HG02885 (cell line): ENCODE measurements around the gene HK1.

Source experiments
- ATAC-seq: cut with Tn5 transposase; IDR thresholded peaks from one replicate; pipeline ENCODE4 v1.9.1; 2021; ENCODE audit warnings: mild to moderate bottlenecking; ENCODE audit not compliant: unreplicated experiment, poor library complexity

HK1 gene

DNA sequence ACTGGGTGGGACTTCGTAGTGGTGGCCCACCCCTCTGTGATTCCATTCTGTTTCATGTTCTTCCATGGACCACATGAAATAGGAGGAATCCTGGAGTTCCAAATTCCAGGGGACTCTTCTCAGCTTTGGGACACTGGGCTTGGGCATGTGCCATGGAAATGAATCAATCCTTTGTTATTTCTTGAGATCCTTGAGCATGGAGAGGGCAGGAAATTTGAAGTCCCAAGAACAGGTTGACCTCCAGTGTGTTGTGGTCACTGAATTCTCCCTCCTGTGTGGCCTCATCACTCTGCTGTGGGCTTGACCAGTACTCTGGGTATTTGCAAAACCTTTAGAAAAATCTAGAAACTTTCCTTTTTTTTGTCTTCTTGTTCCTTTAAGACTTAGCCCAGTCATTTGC lies 115.7 kb downstream of the HK1 start:
- no peak for ATAC-seq

DNA sequence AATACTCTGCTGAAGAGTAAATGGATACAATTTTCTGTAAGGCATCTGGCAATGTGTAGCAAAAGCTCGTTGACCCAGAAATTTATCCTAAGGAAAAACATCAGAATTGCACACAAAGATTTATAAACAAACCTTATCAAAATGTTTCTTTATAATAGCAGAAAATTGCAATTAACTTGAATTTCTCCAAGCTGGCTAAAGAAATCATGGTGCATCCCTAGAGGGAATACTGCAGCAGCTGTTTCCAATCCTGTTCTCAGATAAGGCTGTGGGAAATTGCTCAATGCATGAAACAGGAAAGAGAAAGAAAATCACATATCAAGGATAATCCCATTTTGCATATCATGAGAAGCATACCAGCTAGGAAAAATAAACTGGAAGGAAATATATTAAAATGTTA lies 119.7 kb downstream of the HK1 start:
- no peak for ATAC-seq

DNA sequence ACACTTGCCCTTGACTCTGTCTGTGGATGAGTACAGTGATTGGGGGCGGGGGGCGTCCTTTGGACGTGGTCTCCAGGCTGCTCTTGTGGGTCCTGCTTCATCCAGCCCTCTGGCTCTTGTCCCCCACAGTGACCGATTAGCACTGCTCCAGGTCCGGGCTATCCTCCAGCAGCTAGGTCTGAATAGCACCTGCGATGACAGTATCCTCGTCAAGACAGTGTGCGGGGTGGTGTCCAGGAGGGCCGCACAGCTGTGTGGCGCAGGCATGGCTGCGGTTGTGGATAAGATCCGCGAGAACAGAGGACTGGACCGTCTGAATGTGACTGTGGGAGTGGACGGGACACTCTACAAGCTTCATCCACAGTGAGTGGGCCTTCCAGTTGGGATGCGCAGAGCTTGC lies 120.2 kb downstream of the HK1 start:
- no peak for ATAC-seq

- no peak for ATAC-seq
These were observed 122.6 kb downstream of the HK1 start for GRCh38 chr10:69400936-69401335.

GRCh38 chr10:69401416-69401815 lies 123.1 kb downstream of the HK1 start:
- ATAC-seq, result no peak

DNA sequence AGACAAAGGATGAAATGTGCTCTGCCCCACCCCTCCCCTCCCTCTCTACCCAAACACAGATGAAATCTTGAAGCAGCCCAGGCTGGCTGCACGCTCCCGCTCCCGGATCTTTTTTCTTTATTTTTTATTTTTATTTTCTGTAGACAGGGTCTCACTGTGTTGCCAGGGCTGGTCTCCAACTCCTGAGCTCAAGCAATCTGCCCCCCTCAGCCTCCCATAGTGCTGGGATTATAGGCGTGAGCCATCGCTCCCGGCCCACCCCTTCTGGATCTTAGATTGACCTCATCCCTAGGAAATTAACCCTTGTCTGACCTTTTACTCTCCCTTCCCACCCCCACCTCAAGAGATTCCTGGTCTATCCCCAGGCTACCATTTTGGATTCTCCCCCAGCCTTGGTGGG lies 124.1 kb downstream of the HK1 start:
- no peak for ATAC-seq

- no peak for ATAC-seq
These were observed 124.8 kb downstream of the HK1 start for GRCh38 chr10:69403066-69403465.

DNA sequence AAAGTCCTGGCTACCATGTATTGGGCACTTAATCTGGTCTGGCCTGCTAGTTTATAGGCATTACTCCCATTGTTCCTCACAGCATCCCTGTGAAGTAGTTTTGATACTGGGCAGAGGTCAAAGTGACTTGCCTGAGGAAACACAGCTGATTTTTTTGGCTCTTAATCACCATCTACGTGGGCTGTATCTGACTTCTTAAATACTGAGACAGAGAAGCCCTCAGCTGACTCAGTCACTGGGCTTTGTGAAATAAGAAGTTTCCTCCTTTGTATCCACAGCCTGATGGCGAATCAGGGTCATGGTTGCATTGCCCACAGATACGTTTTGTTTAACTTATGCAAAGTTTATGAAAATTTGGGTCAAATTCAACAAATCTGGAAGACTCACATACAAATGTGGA lies 125.2 kb downstream of the HK1 start:
- no peak for ATAC-seq

DNA sequence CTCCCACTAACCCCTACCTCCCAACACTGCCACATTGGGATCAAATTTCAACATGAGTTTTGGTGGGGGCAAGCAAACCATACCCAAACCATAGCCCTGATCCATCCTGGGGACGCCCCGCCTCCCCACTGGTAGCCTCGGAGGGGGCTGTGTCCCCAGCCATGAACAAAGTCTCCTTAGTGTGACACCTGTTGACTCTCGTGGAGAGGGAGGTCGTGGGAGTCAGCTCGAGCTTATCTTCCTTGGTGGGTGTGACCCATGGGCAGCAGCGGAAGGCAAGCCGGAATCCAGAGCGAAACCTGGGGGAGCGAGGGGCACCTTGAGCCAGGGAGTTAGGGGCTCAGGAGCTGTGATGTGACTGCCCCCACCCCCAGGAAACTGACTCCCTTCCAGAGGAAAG lies 126.5 kb downstream of the HK1 start:
- no peak for ATAC-seq

DNA sequence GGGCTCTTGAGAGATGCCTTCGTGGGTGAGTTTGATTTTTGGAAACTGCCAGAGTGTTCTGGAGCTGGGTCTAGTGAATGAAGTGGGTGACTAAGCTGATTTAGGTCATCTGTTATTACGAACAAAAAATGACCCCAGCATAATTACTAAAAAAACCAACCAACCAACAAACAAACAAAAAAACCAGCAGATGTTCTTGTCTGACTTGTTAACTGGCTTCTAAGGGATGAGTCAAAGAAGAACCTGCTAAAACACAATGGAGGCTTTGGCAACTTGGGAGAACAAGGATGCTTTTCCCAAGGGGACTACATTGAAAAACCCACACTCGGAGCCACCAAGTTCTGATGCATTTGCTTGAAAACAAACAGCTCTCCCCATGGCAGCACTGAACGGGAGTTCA lies 126.9 kb downstream of the HK1 start:
- no peak for ATAC-seq

DNA sequence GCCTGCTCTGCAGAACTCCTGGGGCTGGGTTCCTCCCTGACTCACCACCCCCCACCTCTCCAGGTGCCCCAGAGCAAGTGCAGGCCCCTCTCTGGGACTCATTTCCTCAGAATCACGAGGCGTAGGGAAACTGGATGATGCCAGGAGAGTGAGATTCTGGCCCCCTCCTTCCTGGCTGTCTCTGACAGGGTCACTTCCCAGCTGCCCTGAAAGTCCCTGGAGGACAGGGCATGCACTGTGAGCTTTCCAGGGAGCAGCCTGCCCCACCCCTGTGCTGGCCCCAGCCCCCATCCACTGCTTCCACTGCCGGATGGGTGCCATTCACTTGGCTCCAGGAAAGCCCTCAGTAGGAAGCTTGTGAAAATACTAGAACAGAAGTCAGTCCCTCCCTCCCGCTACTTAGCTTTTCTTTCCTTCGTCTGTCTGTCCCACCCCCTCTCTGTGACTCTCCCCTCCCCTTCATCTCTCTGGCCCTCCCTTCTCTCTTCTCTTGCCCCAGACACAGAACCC lies 128.1 kb downstream of the HK1 start:
- no peak for ATAC-seq

DNA sequence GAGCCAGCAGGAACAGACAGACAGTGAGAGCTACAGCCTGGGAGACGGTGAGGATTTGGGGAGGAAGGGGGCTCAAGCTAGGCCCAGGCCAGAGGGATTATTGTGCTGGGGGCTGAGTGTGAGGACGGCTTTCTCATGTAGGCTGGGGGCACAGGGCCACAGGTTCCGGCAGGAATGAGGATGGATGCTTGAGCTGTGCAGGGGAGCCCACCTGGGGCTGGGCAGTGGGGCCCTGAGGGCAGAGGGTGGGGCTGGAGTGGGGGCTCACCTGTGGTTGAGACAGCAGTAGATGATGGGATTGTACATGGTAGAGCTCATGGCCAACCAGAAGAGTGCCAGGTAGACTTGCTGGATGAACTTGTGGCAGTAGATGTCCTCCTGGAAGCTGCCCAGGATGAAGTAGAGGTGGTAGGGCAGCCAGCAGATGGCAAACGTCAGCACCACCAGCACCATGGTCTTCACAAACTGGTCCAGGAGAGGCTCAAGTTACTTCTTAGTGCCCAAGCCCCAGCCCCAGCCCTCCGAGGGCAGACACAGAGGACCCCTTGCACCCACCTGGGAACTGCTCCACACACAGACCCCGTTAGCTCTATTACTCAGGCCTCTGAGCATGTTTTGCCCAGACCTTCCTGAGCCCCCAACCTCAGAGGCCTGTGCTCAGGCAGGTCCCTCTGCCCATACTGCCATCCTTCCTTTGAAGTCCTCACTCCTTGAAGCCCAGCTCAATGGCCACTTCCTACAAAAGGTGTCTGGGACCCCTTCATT lies 128.7 kb downstream of the HK1 start:
- ATAC-seq, result no peak

DNA sequence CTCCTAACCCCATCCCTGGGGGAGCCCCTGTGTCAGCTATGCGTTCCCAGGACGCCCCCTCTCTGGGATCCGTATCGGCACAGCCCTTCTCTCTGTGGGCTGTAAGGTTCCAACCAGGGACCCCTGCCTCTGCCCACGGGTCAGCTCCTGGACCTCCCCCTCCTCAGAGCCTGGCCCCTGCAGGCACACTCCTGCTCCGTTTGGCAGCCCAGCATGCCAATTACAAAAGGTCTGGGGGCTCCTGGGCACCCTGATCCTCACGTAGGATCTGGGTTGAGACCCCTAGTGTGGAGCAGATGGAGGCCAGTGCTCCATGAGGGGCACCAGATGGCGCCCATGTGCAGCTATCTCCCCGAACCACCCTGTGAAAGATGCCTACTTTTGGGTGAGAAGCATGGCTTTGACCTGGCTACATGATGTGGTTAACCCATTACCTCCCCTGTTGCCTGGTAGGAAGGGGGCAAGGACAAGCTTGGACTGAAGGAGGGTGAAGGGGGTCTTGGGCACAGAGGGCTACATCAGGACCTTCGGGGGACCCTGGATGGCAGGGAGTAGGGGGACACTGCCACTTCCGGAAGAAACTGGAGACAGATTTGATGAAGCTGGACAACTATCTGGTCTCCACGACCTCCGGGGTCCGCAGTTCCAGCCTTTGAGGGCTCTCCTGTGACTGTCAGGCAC lies 129.5 kb downstream of the HK1 start:
- no peak for ATAC-seq

GRCh38 chr10:69408318-69409175 lies 130.3 kb downstream of the HK1 start:
- peak; percentile 84 for ATAC-seq

- ATAC-seq, result no peak
These were observed 130.8 kb downstream of the HK1 start for GRCh38 chr10:69409176-69409495.

- ATAC-seq, result no peak
These were observed 131.7 kb downstream of the HK1 start for GRCh38 chr10:69409968-69410367.

- ATAC-seq, result no peak
These were observed 132.2 kb downstream of the HK1 start for GRCh38 chr10:69410487-69410886.

GRCh38 chr10:69411476-69411875 lies 133.2 kb downstream of the HK1 start:
- no peak for ATAC-seq

DNA sequence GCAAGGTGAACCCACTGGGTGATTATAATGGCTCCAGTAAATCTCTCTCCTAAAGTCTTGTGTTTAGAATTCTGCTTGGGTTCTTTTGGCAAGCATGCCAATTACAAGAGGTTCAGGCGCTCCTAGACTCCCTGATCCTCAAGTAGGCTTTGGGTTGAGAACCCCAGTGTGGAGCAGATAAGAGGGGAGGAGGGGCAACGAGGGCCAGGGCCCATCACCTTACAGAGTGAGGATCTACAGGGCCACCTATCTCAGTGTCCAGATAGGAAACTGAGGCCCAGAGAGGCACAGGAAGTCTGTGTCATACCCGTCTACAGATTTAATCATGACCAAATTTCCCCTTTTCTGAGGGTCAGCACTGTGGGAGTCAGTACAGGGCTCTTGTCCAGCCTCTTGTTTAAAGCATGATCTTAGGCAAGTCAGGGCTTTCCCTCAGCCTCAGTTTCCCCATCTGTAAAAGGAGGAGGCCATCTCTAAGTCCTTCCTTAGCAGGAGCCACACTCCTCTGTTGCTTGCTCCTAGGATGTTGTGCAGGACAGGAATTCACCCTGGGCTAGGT lies 134.0 kb downstream of the HK1 start:
- no peak for ATAC-seq

GRCh38 chr10:69413221-69413865 lies 135.0 kb downstream of the HK1 start:
- no peak for ATAC-seq
